Caco-2 (cell line): ENCODE measurements around the gene ZNF433. TPM values are rescaled to one million over a fixed set of nuclear protein-coding genes. Genes with fewer than 3 reads are reported as not detected.

Experiments used
- BruUV-seq: library from RNA; stranded (reverse); fragments of 400-500 nt; replicated peaks from 2 replicates; lab custom pipeline; 2021; lab: Mats Ljungman, UMichigan
- CTCF ChIA-PET: fragments of 300-600 bp; sonication (Branson Sonifier 250); formaldehyde crosslinking; loops from one replicate; lab custom pipeline; 2022; ENCODE audit warnings: antibody characterized with exemption; lab: Charles Lee
- POLR2A ChIA-PET: fragments of 300-600 bp; sonication (Branson Sonifier 250); formaldehyde crosslinking; loops from one replicate; lab custom pipeline; 2022; ENCODE audit warnings: antibody characterized with exemption; lab: Charles Lee
- DNase-seq, 2 experiments: peaks; one replicate each; pipeline versions ENCODE4 v3.0.0 to v3.0.0-alpha.2; 2020 to 2022
- H3K27me3 ChIP-seq: replicated peaks from 2 replicates; pipeline ENCODE4 v1.6.0; 2011; ENCODE audit warnings: low read length; ENCODE audit not compliant: control insufficient read depth, insufficient read depth
- H3K36me3 ChIP-seq: 2 replicates; pipeline ENCODE4 v1.5.1; 2011; ENCODE audit warnings: low read length; ENCODE audit not compliant: control insufficient read depth, insufficient read depth
- H3K4me1 ChIP-seq: fragments of 250-450 bp; sonication (Bioruptor Pico); 2 replicates; pipeline ENCODE4 v1.5.1; 2020; ENCODE audit warnings: mild to moderate bottlenecking
- H3K4me3 ChIP-seq: 2 replicates; pipeline ENCODE4 v1.5.1; 2011; ENCODE audit warnings: low read depth, mild to moderate bottlenecking, control low read depth, low read length
- H3K9me3 ChIP-seq: fragments of 250-450 bp; sonication (Bioruptor Pico); 2 replicates; pipeline ENCODE4 v1.5.1; 2020; ENCODE audit warnings: mild to moderate bottlenecking, moderate library complexity
- H3K27ac Mint-ChIP-seq: one replicate; pipeline ENCODE4 v1.8.0; 2022; ENCODE audit warnings: mixed read lengths; ENCODE audit not compliant: unreplicated experiment
- H3K27me3 Mint-ChIP-seq: one replicate; pipeline ENCODE4 v1.8.0; 2022; ENCODE audit warnings: mixed read lengths; ENCODE audit not compliant: insufficient read depth, unreplicated experiment
- H3K36me3 Mint-ChIP-seq: one replicate; pipeline ENCODE4 v1.8.0; 2022; ENCODE audit warnings: mild to moderate bottlenecking, mixed read lengths; ENCODE audit not compliant: insufficient read depth, unreplicated experiment
- H3K4me1 Mint-ChIP-seq: one replicate; pipeline ENCODE4 v1.8.0; 2022; ENCODE audit warnings: low read depth, mixed read lengths; ENCODE audit not compliant: unreplicated experiment
- H3K4me3 Mint-ChIP-seq: one replicate; pipeline ENCODE4 v1.8.0; 2022; ENCODE audit warnings: mild to moderate bottlenecking, moderate library complexity, mixed read lengths; ENCODE audit not compliant: unreplicated experiment
- H3K9me3 Mint-ChIP-seq: one replicate; pipeline ENCODE4 v1.8.0; 2022; ENCODE audit warnings: mixed read lengths; ENCODE audit not compliant: unreplicated experiment
- intact Hi-C: fragments of 100-400 bp; cut with micrococcal nuclease; formaldehyde crosslinking; loops from one replicate; pipeline ENCODE4 v1.10.0; 2022; ENCODE audit not compliant: unreplicated experiment
- total RNA-seq: library from RNA; stranded (reverse); gene quantifications from 2 replicates; pipeline ENCODE4 v1.2.3, GENCODE V29; 2022
- TF ChIP-seq, protein P1 (sequence below), 2 experiments: fragments of 200-600 bp in 1 of 2; IDR thresholded peaks; 1 replicate in 1 of 2; 2 replicates in 1 of 2; pipeline versions ENCODE4 v1.5.1 to v1.8.0; 2011 to 2022; ENCODE audit warnings: antibody characterized with exemption in 1 of 2, control low read depth in 1 of 2, inconsistent platforms in 1 of 2, low read depth in 1 of 2, low read length in 1 of 2, mild to moderate bottlenecking in 1 of 2, moderate library complexity in 1 of 2; ENCODE audit not compliant: insufficient read depth in 1 of 2, severe bottlenecking in 1 of 2, unreplicated experiment in 1 of 2

ZNF433 gene
- total RNA-seq, 1 experiment from 2014 or later: 0.75 TPM

DNA sequence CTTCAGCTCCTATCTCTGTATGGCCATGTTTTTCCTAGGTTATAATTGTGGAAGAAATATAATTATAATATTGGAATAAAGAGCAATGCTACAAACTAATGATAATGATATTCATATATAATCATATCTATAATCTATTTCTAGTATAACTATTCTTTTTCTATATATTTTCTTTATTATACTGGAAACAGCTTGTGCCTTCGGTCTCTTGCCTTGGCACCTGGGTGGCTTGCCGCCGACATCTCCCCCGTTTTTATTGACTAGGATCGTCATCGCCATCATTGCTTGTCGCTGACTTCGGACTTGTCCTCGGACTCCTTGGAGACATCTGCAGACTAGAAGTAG is 46.4 kb downstream of the ZNF433 start:
- Mint-ChIP-seq H3K4me1 (peaks cover 8% of the 10 kb centered on the region), H3K36me3 (no peaks in the 10 kb centered on the region), H3K4me3 (no peak overlapping the region), H3K9me3 (peaks cover 9% of the 10 kb centered on the region), H3K27ac (no peak overlapping the region), H3K27me3 (no peaks in the 10 kb centered on the region)
- H3K36me3 ChIP-seq: no peaks in the 10 kb centered on the region
- BruUV-seq: no TSS peak
- no peaks in the 10 kb centered on the region for H3K4me1 ChIP-seq
- no peak for DNase-seq
- TF ChIP-seq, protein P1, sequence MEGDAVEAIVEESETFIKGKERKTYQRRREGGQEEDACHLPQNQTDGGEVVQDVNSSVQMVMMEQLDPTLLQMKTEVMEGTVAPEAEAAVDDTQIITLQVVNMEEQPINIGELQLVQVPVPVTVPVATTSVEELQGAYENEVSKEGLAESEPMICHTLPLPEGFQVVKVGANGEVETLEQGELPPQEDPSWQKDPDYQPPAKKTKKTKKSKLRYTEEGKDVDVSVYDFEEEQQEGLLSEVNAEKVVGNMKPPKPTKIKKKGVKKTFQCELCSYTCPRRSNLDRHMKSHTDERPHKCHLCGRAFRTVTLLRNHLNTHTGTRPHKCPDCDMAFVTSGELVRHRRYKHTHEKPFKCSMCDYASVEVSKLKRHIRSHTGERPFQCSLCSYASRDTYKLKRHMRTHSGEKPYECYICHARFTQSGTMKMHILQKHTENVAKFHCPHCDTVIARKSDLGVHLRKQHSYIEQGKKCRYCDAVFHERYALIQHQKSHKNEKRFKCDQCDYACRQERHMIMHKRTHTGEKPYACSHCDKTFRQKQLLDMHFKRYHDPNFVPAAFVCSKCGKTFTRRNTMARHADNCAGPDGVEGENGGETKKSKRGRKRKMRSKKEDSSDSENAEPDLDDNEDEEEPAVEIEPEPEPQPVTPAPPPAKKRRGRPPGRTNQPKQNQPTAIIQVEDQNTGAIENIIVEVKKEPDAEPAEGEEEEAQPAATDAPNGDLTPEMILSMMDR (IDR thresholded peaks at IDR 0.05; ENCODE audit: insufficient read depth in 1 of 2, low read depth in 1 of 2, low read length in 1 of 2, severe bottlenecking in 1 of 2, unreplicated experiment in 1 of 2): no peak
- H3K27me3 ChIP-seq: no peaks in the 10 kb centered on the region
- H3K4me3 ChIP-seq: no peak overlapping the region
- ChIA-PET POLR2A (interaction anchor here (0.6 kb wide), 1 partner anchor 190 kb away, joined by 3 read pairs; no protein-coding TSS in a partner anchor), CTCF (interaction anchor here (0.6 to 3.5 kb wide), 4 partner anchors 66 to 289 kb away, joined by 3 to 37 read pairs (median 16); partner anchors contain the start of gene ZNF700)
- intact Hi-C loops: loop anchor here (2.0 kb wide), 1 partner anchor 152 kb away; the partner anchor contains the start of gene ZNF20
- H3K9me3 ChIP-seq: 0 out of 2 replicates have a peak, but pooled peaks cover 4% of the 10 kb centered on the region

DNA sequence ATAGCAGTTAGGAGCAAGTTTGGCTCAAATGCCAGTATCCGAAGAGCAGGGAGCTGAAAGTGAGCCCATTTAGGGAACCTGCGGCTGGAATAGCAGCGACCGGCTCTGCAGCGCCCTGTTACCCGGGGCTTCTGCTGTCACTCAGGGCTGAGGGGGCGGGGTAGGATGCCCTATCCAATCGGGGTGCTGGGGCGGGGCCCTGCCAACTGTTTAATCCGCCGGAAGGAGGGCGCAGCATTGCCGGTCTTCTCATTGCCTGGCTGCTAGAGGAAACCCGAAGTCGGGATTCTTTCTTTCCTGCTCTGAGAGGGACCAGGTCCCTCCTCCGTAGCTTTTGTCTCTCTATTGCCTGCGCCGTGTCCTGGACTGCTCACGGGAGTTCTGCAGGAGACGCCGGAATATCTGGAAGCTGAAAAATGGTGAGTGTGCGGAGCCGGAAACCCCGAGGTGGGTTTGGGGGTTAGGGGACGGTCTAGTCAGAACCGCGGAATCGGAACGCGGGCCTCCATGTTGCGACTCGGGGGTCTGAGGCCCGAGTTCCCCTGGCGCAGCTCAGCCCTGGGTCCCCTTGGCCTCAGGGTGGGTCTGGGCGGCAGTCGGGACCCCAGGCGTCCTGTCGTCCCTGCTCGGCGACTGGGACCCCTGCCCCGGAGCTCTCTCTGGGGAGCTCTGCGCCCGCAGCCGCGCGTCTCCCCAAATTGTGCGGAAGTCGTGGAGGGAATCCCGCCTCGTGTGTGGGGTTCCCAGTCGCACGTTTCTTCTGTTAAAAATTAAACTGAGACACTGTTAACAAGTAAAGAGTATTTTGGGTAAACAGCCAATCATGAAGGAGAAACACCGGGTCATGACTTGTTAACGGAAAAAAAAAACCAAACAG is 47.8 kb downstream of the ZNF433 start:
- H3K27me3 ChIP-seq: no peaks in the 10 kb centered on the region
- H3K4me1 ChIP-seq: no peaks in the 10 kb centered on the region
- DNase-seq: peak; percentile 81 to 92
- peak overlapping the region; percentile 91 for H3K4me3 Mint-ChIP-seq
- H3K27me3 Mint-ChIP-seq: no peaks in the 10 kb centered on the region
- peak overlapping the region; percentile 65 for H3K27ac Mint-ChIP-seq
- peaks cover 8% of the 10 kb centered on the region for H3K4me1 Mint-ChIP-seq
- H3K9me3 Mint-ChIP-seq: no peaks in the 10 kb centered on the region
- H3K36me3 Mint-ChIP-seq: no peaks in the 10 kb centered on the region
- H3K4me3 ChIP-seq: peak overlapping the region; percentile 71
- ChIA-PET POLR2A (interaction anchor here (0.6 kb wide), 2 partner anchors 102 to 175 kb away, joined by 4 to 6 read pairs; partner anchors contain the start of gene ZNF136), CTCF (interaction anchor here (0.7 to 3.5 kb wide), 7 partner anchors 19 to 328 kb away, joined by 3 to 37 read pairs (median 6); partner anchors contain the start of gene ZNF700)
- H3K9me3 ChIP-seq: 0 out of 2 replicates have a peak, but pooled peaks cover 4% of the 10 kb centered on the region
- intact Hi-C loops: loop anchor here (1.0 to 2.0 kb wide), 3 partner anchors 64 to 189 kb away; partner anchors contain the start of genes ZNF20 and ZNF491
- TF ChIP-seq, protein P1 (IDR thresholded peaks at IDR 0.05; ENCODE audit: insufficient read depth in 1 of 2, low read depth in 1 of 2, low read length in 1 of 2, severe bottlenecking in 1 of 2, unreplicated experiment in 1 of 2): no peak
- TSS peak; percentile 86 for BruUV-seq
- H3K36me3 ChIP-seq: no peaks in the 10 kb centered on the region

DNA sequence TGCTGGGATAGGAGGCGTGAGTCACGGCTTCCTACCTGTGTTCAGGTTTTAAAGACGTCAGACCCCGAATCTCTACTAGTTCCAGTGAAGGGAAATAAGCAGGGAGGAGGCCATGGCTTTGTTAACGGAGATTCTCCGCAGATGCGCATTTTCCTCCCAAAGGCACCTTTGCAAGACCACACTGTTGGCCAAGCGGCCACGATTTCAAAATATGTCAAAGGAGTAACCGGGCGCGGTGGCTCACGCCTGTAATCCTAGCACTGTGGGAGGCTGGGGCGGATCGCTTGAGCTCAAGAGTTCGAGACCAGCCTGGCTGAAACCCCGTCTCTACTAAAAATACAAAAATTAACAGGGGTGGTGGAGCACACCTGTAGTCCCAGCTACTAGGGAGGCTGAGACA is 48.7 kb downstream of the ZNF433 start:
- intact Hi-C loops: no loop called here
- H3K27me3 ChIP-seq: no peaks in the 10 kb centered on the region

More for the DNA sequence above, 48.7 kb downstream of the ZNF433 start:
- no TSS peak for BruUV-seq
- Mint-ChIP-seq H3K27me3 (no peaks in the 10 kb centered on the region), H3K36me3 (no peaks in the 10 kb centered on the region), H3K27ac (no peak overlapping the region), H3K4me1 (peaks cover 8% of the 10 kb centered on the region), H3K4me3 (peak overlapping the region; percentile 91), H3K9me3 (no peaks in the 10 kb centered on the region)
- no peak for DNase-seq
- TF ChIP-seq, protein P1 (IDR thresholded peaks at IDR 0.05; ENCODE audit: insufficient read depth in 1 of 2, low read depth in 1 of 2, low read length in 1 of 2, severe bottlenecking in 1 of 2, unreplicated experiment in 1 of 2): no peak
- Histone ChIP-seq H3K4me1 (no peaks in the 10 kb centered on the region), H3K4me3 (no peak overlapping the region), H3K9me3 (peaks cover 9% of the 10 kb centered on the region; the same call in 1 of the 2 replicates), H3K36me3 (no peaks in the 10 kb centered on the region)
- POLR2A ChIA-PET: interaction anchor here (0.6 kb wide), 2 partner anchors 101 to 176 kb away, joined by 4 to 6 read pairs; partner anchors contain the start of gene ZNF136
- CTCF ChIA-PET: interaction anchor here (0.9 to 1.3 kb wide), 3 partner anchors 104 to 327 kb away, joined by 4 to 7 read pairs (median 6); no protein-coding TSS in a partner anchor
